Trophoblast cell (in vitro differentiated cells and primary cell): ENCODE data around the gene GLT6D1.

Experiments
- DNase-seq, 2 donors: peaks; one replicate each; pipeline ENCODE4 v3.0.0-alpha.2; 2016
- H2AFZ ChIP-seq: 2 replicates; pipeline ENCODE4 v1.6.1; 2013; ENCODE audit warnings: low read length, moderate library complexity, mild to moderate bottlenecking; ENCODE audit not compliant: insufficient read depth, poor library complexity
- H2AK5ac ChIP-seq: 2 replicates; pipeline ENCODE4 v1.6.1; 2013; ENCODE audit warnings: mild to moderate bottlenecking, low read length
- H2BK120ac ChIP-seq: 2 replicates; pipeline ENCODE4 v1.6.1; 2013; ENCODE audit warnings: low read length, mild to moderate bottlenecking, moderate library complexity; ENCODE audit not compliant: insufficient read depth, poor library complexity
- H2BK12ac ChIP-seq: 2 replicates; pipeline ENCODE4 v1.6.1; 2013; ENCODE audit warnings: mild to moderate bottlenecking, low read length, moderate library complexity
- H2BK5ac ChIP-seq: 2 replicates; pipeline ENCODE4 v1.6.1; 2013; ENCODE audit warnings: low read length, low read depth, moderate library complexity, mild to moderate bottlenecking; ENCODE audit not compliant: poor library complexity
- H3K14ac ChIP-seq: 2 replicates; pipeline ENCODE4 v1.6.1; 2013; ENCODE audit warnings: mild to moderate bottlenecking, low read length
- H3K18ac ChIP-seq: 2 replicates; pipeline ENCODE4 v1.6.1; 2013; ENCODE audit warnings: mild to moderate bottlenecking, low read length
- H3K23ac ChIP-seq: 2 replicates; pipeline ENCODE4 v1.6.1; 2013; ENCODE audit warnings: low read length
- H3K27ac ChIP-seq: 2 replicates; pipeline ENCODE4 v1.5.1; 2013; ENCODE audit warnings: low read depth, mild to moderate bottlenecking, inconsistent platforms, low read length, moderate library complexity
- H3K27me3 ChIP-seq: 2 replicates; pipeline ENCODE4 v1.6.1; 2013; ENCODE audit warnings: inconsistent platforms, mild to moderate bottlenecking, low read length, moderate library complexity; ENCODE audit not compliant: insufficient read depth
- H3K36me3 ChIP-seq, 2 experiments: 1 replicate in 1 of 2; 2 replicates in 1 of 2; pipeline ENCODE4 v1.6.1; 2013; ENCODE audit warnings: low read length in 2 of 2, mild to moderate bottlenecking in 2 of 2, moderate library complexity in 1 of 2; ENCODE audit not compliant: insufficient read depth in 2 of 2, control insufficient read depth in 1 of 2
- H3K4ac ChIP-seq: 2 replicates; pipeline ENCODE4 v1.6.1; 2013; ENCODE audit warnings: low read depth, mild to moderate bottlenecking, low read length, moderate library complexity
- H3K4me1 ChIP-seq, 2 experiments: 1 replicate in 1 of 2; 2 replicates in 1 of 2; pipeline ENCODE4 v1.6.1; 2013; ENCODE audit warnings: low read length in 2 of 2, mild to moderate bottlenecking in 2 of 2, moderate library complexity in 1 of 2; ENCODE audit not compliant: insufficient read depth in 2 of 2, control insufficient read depth in 1 of 2
- H3K4me2 ChIP-seq: 2 replicates; pipeline ENCODE4 v1.6.1; 2013; ENCODE audit warnings: inconsistent platforms, mild to moderate bottlenecking, low read length, moderate library complexity
- H3K4me3 ChIP-seq: 2 replicates; pipeline ENCODE4 v1.5.1; 2013; ENCODE audit warnings: mild to moderate bottlenecking, low read depth, low read length, inconsistent platforms
- H3K79me1 ChIP-seq: one replicate; pipeline ENCODE4 v1.6.1; 2013; ENCODE audit warnings: low read length
- H3K79me2 ChIP-seq: 2 replicates; pipeline ENCODE4 v1.6.1; 2013; ENCODE audit warnings: low read length, mild to moderate bottlenecking; ENCODE audit not compliant: control insufficient read depth, insufficient read depth, poor library complexity
- H3K9ac ChIP-seq: 2 replicates; pipeline ENCODE4 v1.6.1; 2013; ENCODE audit warnings: mild to moderate bottlenecking, low read length
- H3K9me3 ChIP-seq: 2 replicates; pipeline ENCODE4 v1.6.1; 2013; ENCODE audit warnings: low read depth, mild to moderate bottlenecking, control low read depth, inconsistent platforms, low read length; ENCODE audit not compliant: insufficient read depth
- H4K12ac ChIP-seq: 2 replicates; pipeline ENCODE4 v1.6.1; 2013; ENCODE audit warnings: low read depth, mild to moderate bottlenecking, low read length, moderate library complexity
- H4K8ac ChIP-seq: 2 replicates; pipeline ENCODE4 v1.6.1; 2013; ENCODE audit warnings: low read depth, mild to moderate bottlenecking, low read length, moderate library complexity
- H4K91ac ChIP-seq: one replicate; pipeline ENCODE4 v1.6.1; 2013; ENCODE audit warnings: low read depth, mild to moderate bottlenecking, low read length, moderate library complexity
- WGBS: extraction: QIAGEN DNeasy Blood & Tissue Kit; methylation state at CpG from one replicate; pipeline ENCODE4 v1.1.7; 2013; ENCODE audit warnings: missing lambda C conversion rate; ENCODE audit not compliant: insufficient read length, insufficient coverage; ENCODE audit errors: extremely low coverage; 5-methylcytosine and 5-hydroxymethylcytosine counted together

Gene GLT6D1

GRCh38 chr9:135622415-135623020 is 16.8 kb downstream of the GLT6D1 start:
- Histone ChIP-seq H2BK5ac (no peak overlapping the region), H3K9ac (no peak overlapping the region), H3K23ac (no peak overlapping the region), H3K9me3 (peaks cover 7% of the 10 kb centered on the region), H2AK5ac (no peak overlapping the region), H3K14ac (no peak overlapping the region), H4K8ac (no peak overlapping the region), H2BK120ac (no peak overlapping the region), H3K4ac (no peak overlapping the region), H2AFZ (no peak overlapping the region), H4K91ac (no peak overlapping the region), H3K4me3 (no peak overlapping the region), H4K12ac (no peak overlapping the region), H3K79me1 (no peaks in the 10 kb centered on the region), H2BK12ac (no peak overlapping the region), H3K79me2 (no peaks in the 10 kb centered on the region), H3K27me3 (no peaks in the 10 kb centered on the region), H3K18ac (no peak overlapping the region), H3K36me3 (no peaks in the 10 kb centered on the region), H3K4me2 (no peak overlapping the region), H3K4me1 (no peaks in the 10 kb centered on the region), H3K27ac (no peak overlapping the region)
- WGBS: no CpG with 5 or more reads among the region's 11 CpGs
- no peak for DNase-seq

GRCh38 chr9:135620558-135620957 is 18.8 kb downstream of the GLT6D1 start:
- Histone ChIP-seq H3K9me3 (peaks cover 3% of the 10 kb centered on the region), H3K4ac (no peak overlapping the region), H4K12ac (no peak overlapping the region), H2BK5ac (no peak overlapping the region), H3K23ac (no peak overlapping the region), H3K4me1 (no peaks in the 10 kb centered on the region), H4K8ac (no peak overlapping the region), H2AFZ (no peak overlapping the region), H3K4me3 (no peak overlapping the region), H3K14ac (no peak overlapping the region), H3K9ac (no peak overlapping the region), H4K91ac (no peak overlapping the region), H3K4me2 (no peak overlapping the region), H3K27me3 (no peaks in the 10 kb centered on the region), H2BK12ac (no peak overlapping the region), H3K18ac (no peak overlapping the region), H3K79me1 (no peaks in the 10 kb centered on the region), H3K36me3 (no peaks in the 10 kb centered on the region), H3K79me2 (no peaks in the 10 kb centered on the region), H3K27ac (no peak overlapping the region), H2AK5ac (no peak overlapping the region), H2BK120ac (no peak overlapping the region)
- WGBS: no CpG with 5 or more reads among the region's 7 CpGs
- no peak for DNase-seq

GRCh38 chr9:135619599-135619886 is 19.8 kb downstream of the GLT6D1 start:
- Histone ChIP-seq H3K36me3 (no peaks in the 10 kb centered on the region), H3K27ac (no peak overlapping the region), H2BK120ac (no peak overlapping the region), H3K14ac (no peak overlapping the region), H3K79me2 (no peaks in the 10 kb centered on the region), H3K4ac (no peak overlapping the region), H4K8ac (no peak overlapping the region), H3K79me1 (no peaks in the 10 kb centered on the region), H3K23ac (no peak overlapping the region), H3K4me1 (no peaks in the 10 kb centered on the region), H4K91ac (no peak overlapping the region), H3K9ac (no peak overlapping the region), H4K12ac (no peak overlapping the region), H2BK12ac (no peak overlapping the region), H2AK5ac (no peak overlapping the region), H3K18ac (no peak overlapping the region), H3K27me3 (no peaks in the 10 kb centered on the region), H2BK5ac (no peak overlapping the region), H3K4me3 (no peak overlapping the region), H2AFZ (no peak overlapping the region), H3K9me3 (no peaks in the 10 kb centered on the region), H3K4me2 (no peak overlapping the region)
- no peak for DNase-seq
- no CpG with 5 or more reads among the region's 10 CpGs for WGBS

GRCh38 chr9:135618866-135619598 is 20.3 kb downstream of the GLT6D1 start:
- Histone ChIP-seq H2AFZ (no peak overlapping the region), H3K4ac (no peak overlapping the region), H3K9me3 (no peaks in the 10 kb centered on the region), H3K27me3 (no peaks in the 10 kb centered on the region), H3K4me1 (no peaks in the 10 kb centered on the region), H3K4me2 (no peak overlapping the region), H2AK5ac (no peak overlapping the region), H2BK120ac (no peak overlapping the region), H3K36me3 (no peaks in the 10 kb centered on the region), H3K27ac (no peak overlapping the region), H3K23ac (no peak overlapping the region), H2BK12ac (no peak overlapping the region), H3K79me1 (no peaks in the 10 kb centered on the region), H3K79me2 (no peaks in the 10 kb centered on the region), H3K14ac (no peak overlapping the region), H3K18ac (no peak overlapping the region), H4K8ac (no peak overlapping the region), H3K4me3 (no peak overlapping the region), H2BK5ac (no peak overlapping the region), H4K12ac (no peak overlapping the region), H4K91ac (no peak overlapping the region), H3K9ac (no peak overlapping the region)
- DNase-seq: no peak
- no CpG with 5 or more reads among the region's 8 CpGs for WGBS
